K562 (cell line): ENCODE results near the gene NXN. TPM values are rescaled to one million over a fixed set of nuclear protein-coding genes. Genes with fewer than 3 reads are reported as not detected.

Experiments used
- ATAC-seq: fragments of 200-7000 bp; cut with Tn5 transposase; 3 replicates; pipeline ENCODE4 v1.9.1; 2020; ENCODE audit warnings: moderate library complexity
- BruUV-seq: library from RNA; stranded (reverse); fragments of 400-500 nt; replicated peaks from 2 replicates; lab custom pipeline; 2021; lab: Mats Ljungman, UMichigan
- CTCF ChIA-PET: fragments of 300-600 bp; formaldehyde crosslinking; extraction: SDS; loops from one replicate; lab custom pipeline; 2021; ENCODE audit warnings: low intra/inter-chr PET ratio; lab: Yijun Ruan, JAX
- POLR2A ChIA-PET: fragments of 300-600, 350-650 bp; sonication (Branson Sonifier 250); formaldehyde crosslinking; extraction: SDS; loops from one replicate; lab custom pipeline; 2021; ENCODE audit warnings: antibody characterized with exemption, inconsistent platforms; lab: Yijun Ruan, JAX
- DNase-seq, 4 experiments: peaks; one replicate each; pipeline versions ENCODE4 v3.0.0 to v3.0.0-alpha.2; 2011 to 2018; ENCODE audit warnings: low spot score in 3 of 4, mixed read lengths in 3 of 4; ENCODE audit errors: extremely low read depth in 1 of 4
- FAIRE-seq: peaks from 2 replicates; lab custom pipeline; 2011; peaks lifted over from hg19 to GRCh38; lab: Jason Lieb, UNC
- H2AFZ ChIP-seq: 2 replicates; pipeline ENCODE4 v1.6.0; 2011; ENCODE audit warnings: low read depth, low read length, control low read depth, inconsistent platforms
- H3K27ac ChIP-seq: fragments of 200-600 bp; 3 replicates; pipeline ENCODE4 v1.8.0; 2011; ENCODE audit warnings: low read depth, mild to moderate bottlenecking, control low read depth, inconsistent platforms, low read length, moderate library complexity, mixed read lengths; ENCODE audit errors: extremely low read depth
- H3K27me3 ChIP-seq, 2 experiments: fragments of 300-600 bp in 1 of 2; 2 replicates in 1 of 2; 3 replicates in 1 of 2; pipeline versions ENCODE4 v1.6.0 to v1.8.0; 2011; ENCODE audit warnings: inconsistent platforms in 2 of 2, low read length in 2 of 2, mild to moderate bottlenecking in 1 of 2, mixed read lengths in 1 of 2, moderate library complexity in 1 of 2; ENCODE audit not compliant: control insufficient read depth in 2 of 2, insufficient read depth in 2 of 2
- H3K36me3 ChIP-seq: fragments of 300-600 bp; 3 replicates; pipeline ENCODE4 v1.8.0; 2011; ENCODE audit warnings: mild to moderate bottlenecking, low read length, inconsistent platforms; ENCODE audit not compliant: control insufficient read depth, insufficient read depth
- H3K4me1 ChIP-seq, 2 experiments: fragments of 200-600 bp in 1 of 2; replicated peaks in 1 of 2; 2 replicates in 1 of 2; 3 replicates in 1 of 2; pipeline versions ENCODE4 v1.5.1 to v1.8.0; 2011; ENCODE audit warnings: inconsistent platforms in 2 of 2, low read length in 2 of 2, mild to moderate bottlenecking in 1 of 2, mixed read lengths in 1 of 2, moderate library complexity in 1 of 2; ENCODE audit not compliant: control insufficient read depth in 2 of 2, insufficient read depth in 2 of 2
- H3K4me2 ChIP-seq: 2 replicates; pipeline ENCODE4 v1.6.1; 2011; ENCODE audit warnings: low read length, control low read depth, inconsistent platforms, mixed read lengths; ENCODE audit not compliant: insufficient read depth
- H3K4me3 ChIP-seq: fragments of 200-600 bp; sonication (generic), shearing (Covaris generic); 2 replicates; pipeline ENCODE4 v1.5.1; 2016; ENCODE audit warnings: control low read depth, inconsistent platforms
- H3K79me2 ChIP-seq: fragments of 200-600 bp; 3 replicates; pipeline ENCODE4 v1.8.0; 2011; ENCODE audit warnings: low read length, inconsistent platforms; ENCODE audit not compliant: control insufficient read depth, insufficient read depth
- H3K9ac ChIP-seq, 2 experiments: 2 replicates each; pipeline versions ENCODE4 v1.6.0 to v1.6.1; 2011; ENCODE audit warnings: low read depth in 2 of 2, low read length in 2 of 2, control low read depth in 1 of 2, inconsistent platforms in 1 of 2, mild to moderate bottlenecking in 1 of 2, mixed read lengths in 1 of 2; ENCODE audit not compliant: insufficient read depth in 1 of 2
- H3K9me1 ChIP-seq: one replicate; pipeline ENCODE4 v1.6.0; 2011; ENCODE audit warnings: inconsistent platforms, mild to moderate bottlenecking, low read length, moderate library complexity; ENCODE audit not compliant: control insufficient read depth, insufficient read depth
- H3K9me3 ChIP-seq: replicated peaks from 2 replicates; pipeline ENCODE4 v1.5.1; 2011; ENCODE audit warnings: low read depth, low read length, inconsistent platforms; ENCODE audit not compliant: control insufficient read depth, insufficient read depth
- H4K20me1 ChIP-seq: replicated peaks from 2 replicates; pipeline ENCODE4 v1.6.1; 2011; ENCODE audit warnings: low read length, inconsistent platforms, mixed read lengths; ENCODE audit not compliant: control insufficient read depth, insufficient read depth
- HDAC8 ChIP-seq: fragments of 450-650 bp; IDR thresholded peaks from 2 replicates; pipeline ENCODE4 v1.6.1; 2016; ENCODE audit warnings: mild to moderate bottlenecking, missing genetic modification characterization, moderate library complexity, missing compliant biosample characterization
- NFE2 ChIP-seq: IDR thresholded peaks from 2 replicates; pipeline ENCODE4 v1.6.1; 2014; ENCODE audit warnings: antibody characterized with exemption, low read depth
- TOE1 ChIP-seq, 2 experiments: fragments of 450-650 bp in 1 of 2; sonication (generic) in 1 of 2; formaldehyde crosslinking in 1 of 2; IDR thresholded peaks; 2 replicates each; pipeline versions ENCODE4 v1.7.1 to v1.8.0; 2016 to 2022; ENCODE audit warnings: borderline replicate concordance in 2 of 2, mild to moderate bottlenecking in 2 of 2, antibody characterized with exemption in 1 of 2, inconsistent platforms in 1 of 2, low read depth in 1 of 2, missing genetic modification reagents in 1 of 2, moderate library complexity in 1 of 2
- ZBTB8A ChIP-seq: fragments of 450-650 bp; IDR thresholded peaks from 2 replicates; pipeline ENCODE4 v1.6.1; 2018; ENCODE audit warnings: mild to moderate bottlenecking, moderate library complexity; ENCODE audit not compliant: partially characterized antibody
- WGBS: fragments of 100-300 bp; shearing (Covaris generic); methylation state at CpG from one replicate; pipeline ENCODE4 v1.1.6; 2016; ENCODE audit warnings: low coverage, mixed read lengths; ENCODE audit not compliant: insufficient coverage; ENCODE audit errors: missing lambda C conversion rate; 5-methylcytosine and 5-hydroxymethylcytosine counted together
- in situ Hi-C: fragments of 300-500 bp; cut with MboI; formaldehyde crosslinking; loops from 4 replicates; pipeline ENCODE4 v1.15.0; 2018; ENCODE audit warnings: inconsistent platforms, mixed read lengths
- intact Hi-C: fragments of 100-400 bp; cut with micrococcal nuclease; formaldehyde crosslinking; loops from 2 replicates; pipeline ENCODE4 v1.14.2; 2022
- polyA plus RNA-seq, 8 experiments: library from polyadenylated mRNA; depleted of rRNA in 4 of 8; stranded (reverse) in 5 of 8; unstranded in 3 of 8; fragments of >200 nt; fragmentation: Nextera tagmentation in 2 of 8; fragmentation: Illumina TruSeq in 1 of 8; extraction: Ambion mirVana in 2 of 8; extraction: Trizol in 1 of 8; gene quantifications; 2 replicates each; pipeline versions ENCODE4 v1.2.1 to v1.2.3, GENCODE V29; 2011 to 2014; ENCODE audit warnings: inconsistent platforms in 1 of 8, missing spikeins in 1 of 8
- total RNA-seq, 7 experiments: library from RNA; depleted of rRNA in 6 of 7; stranded (reverse); fragments of >200 nt in 6 of 7; fragmentation: Illumina TruSeq in 2 of 7; extraction: Trizol in 2 of 7; gene quantifications; 2 replicates each; pipeline versions ENCODE4 v1.2.1 to v1.2.3, GENCODE V29; 2011 to 2021; ENCODE audit warnings: low replicate concordance in 1 of 7

Gene NXN
- total and polyA plus RNA-seq, 9 of the 15 experiments (the other 6 are each of a cell fraction or from before 2014, with no cell fraction given), result 0.08 to 0.39 (median 0.29) TPM; not detected in 5

DNA sequence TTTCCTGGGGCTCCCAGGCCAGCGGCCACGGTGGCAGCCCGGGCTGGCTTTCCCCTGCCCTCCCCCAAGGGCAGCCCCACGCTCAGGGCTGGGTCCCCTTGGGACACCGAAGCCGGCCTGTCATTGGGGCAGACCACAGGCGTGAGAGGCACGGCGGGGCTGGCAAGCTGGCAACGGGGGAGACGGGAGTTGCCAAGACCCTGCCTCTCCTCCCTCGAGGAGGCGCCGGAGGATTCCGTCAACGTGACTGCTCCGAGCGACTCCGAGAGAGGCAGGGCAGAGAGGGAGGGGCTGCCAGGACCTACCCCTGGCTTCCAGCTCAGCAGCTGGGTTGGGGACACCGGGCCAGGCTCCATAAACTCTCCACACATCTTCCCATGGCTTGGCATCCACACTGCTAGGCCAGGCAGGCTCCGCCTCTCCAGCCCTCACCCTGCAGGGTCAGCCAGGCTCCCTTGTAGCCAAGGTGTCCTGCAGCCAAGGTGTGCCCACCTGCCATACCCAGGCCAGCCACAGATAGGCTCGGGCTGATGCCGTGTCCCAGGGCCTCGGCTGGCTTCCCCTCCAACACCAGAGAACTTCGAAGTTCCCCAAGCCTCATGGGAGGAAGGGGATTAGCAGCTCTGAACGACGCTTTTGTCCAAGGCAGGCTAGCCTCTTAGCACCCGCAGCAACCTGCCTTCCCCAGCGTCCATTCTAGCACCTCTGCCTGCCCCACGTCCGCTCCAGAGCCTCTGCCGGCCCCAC lies 42.9 kb upstream of the NXN start:
- intact Hi-C loops, result no loop called here
- Histone ChIP-seq H4K20me1 (no peaks in the 10 kb centered on the region; the same call in 1 of the 2 replicates), H3K4me3 (no peak overlapping the region), H3K4me2 (no peak overlapping the region), H3K27ac (no peak overlapping the region), H3K79me2 (no peaks in the 10 kb centered on the region), H3K4me1 (peaks cover 0 to 21% of the 10 kb centered on the region in 2 experiments; a peak in 2 of 5 replicates), H3K9me1 (no peaks in the 10 kb centered on the region), H2AFZ (no peak overlapping the region), H3K9me3 (no peaks in the 10 kb centered on the region), H3K36me3 (no peaks in the 10 kb centered on the region), H3K27me3 (peaks cover 19 to 81% of the 10 kb centered on the region in 2 experiments; a peak in 4 of 5 replicates), H3K9ac (no peak overlapping the region)
- ChIA-PET POLR2A (no interaction called here), CTCF (no interaction called here)
- DNase-seq, result no peak
- in situ Hi-C loops, result no loop called here
- no peak for FAIRE-seq
- no peak for ATAC-seq
- no TSS peak for BruUV-seq
- WGBS, result 6% methylated on average over 17 of the region's 32 CpGs
- no peak for TF ChIP-seq NFE2
- TF ChIP-seq TOE1 (IDR thresholded peaks at IDR 0.05; ENCODE audit: borderline replicate concordance), result no peak
- TF ChIP-seq TOE1 (CRISPR knock-in tag; IDR thresholded peaks at IDR 0.05; ENCODE audit: borderline replicate concordance, low read depth), result no peak
- TF ChIP-seq HDAC8 (tag), result no peak
- TF ChIP-seq ZBTB8A, result no peak
